B cell (primary cell): ENCODE results near the gene BRF1. TPM values are rescaled to one million over a fixed set of nuclear protein-coding genes. Genes with fewer than 3 reads are reported as not detected.

Source experiments
- ATAC-seq: fragments of 200-7000 bp; cut with Tn5 transposase; one replicate; pipeline ENCODE4 v1.10.0; 2021; ENCODE audit warnings: low read depth, mild to moderate bottlenecking, moderate number of reproducible peaks, moderate library complexity
- CTCF ChIA-PET: fragments of 350-600 bp; sonication (Branson Sonifier 250); formaldehyde crosslinking; loops from one replicate; lab custom pipeline; 2021; ENCODE audit warnings: antibody characterized with exemption, inconsistent platforms; lab: Charles Lee
- POLR2A ChIA-PET: fragments of 350-600 bp; sonication (Branson Sonifier 250); formaldehyde crosslinking; loops from one replicate; lab custom pipeline; 2021; ENCODE audit warnings: antibody characterized with exemption; lab: Charles Lee
- DNase-seq: peaks from one replicate; pipeline ENCODE4 v3.0.0; 2013
- H2AFZ ChIP-seq: 2 replicates; pipeline ENCODE4 v1.6.1; 2012; ENCODE audit warnings: mild to moderate bottlenecking, low read depth, low read length; ENCODE audit not compliant: insufficient read depth, poor library complexity, severe bottlenecking
- H3K27ac ChIP-seq, 2 donors: 1 replicate in 1 of 2; 2 replicates in 1 of 2; pipeline ENCODE4 v1.5.1; 2012 to 2013; ENCODE audit warnings: low read length in 2 of 2, mild to moderate bottlenecking in 2 of 2, moderate library complexity in 1 of 2
- H3K27me3 ChIP-seq, 4 experiments: fragments of 200-600 bp in 1 of 4; sonication (generic) in 1 of 4; replicated peaks in 1 of 4; 1 replicate in 2 of 4; 2 replicates in 2 of 4; pipeline versions ENCODE4 v1.6.1 to v1.7.0; 2013 to 2016; ENCODE audit warnings: low read length in 3 of 4, mild to moderate bottlenecking in 2 of 4, mixed read lengths in 1 of 4, moderate library complexity in 1 of 4; ENCODE audit not compliant: insufficient read depth in 4 of 4, control insufficient read depth in 3 of 4; ENCODE audit errors: control extremely low read depth in 1 of 4
- H3K36me3 ChIP-seq, 2 experiments: replicated peaks in 1 of 2; 1 replicate in 1 of 2; 2 replicates in 1 of 2; pipeline versions ENCODE4 v1.6.1 to v1.7.1; 2013; ENCODE audit warnings: low read length in 1 of 2; ENCODE audit not compliant: insufficient read depth in 2 of 2, control insufficient read depth in 1 of 2; ENCODE audit errors: control extremely low read depth in 1 of 2, extremely low read depth in 1 of 2
- H3K4me1 ChIP-seq, 2 donors: fragments of 200-600 bp in 1 of 2; sonication (generic) in 1 of 2; 1 replicate in 1 of 2; 2 replicates in 1 of 2; pipeline versions ENCODE4 v1.5.1 to v1.6.1; 2013 to 2017; ENCODE audit warnings: low read length in 2 of 2; ENCODE audit not compliant: control insufficient read depth in 2 of 2, insufficient read depth in 2 of 2
- H3K4me2 ChIP-seq: replicated peaks from 2 replicates; pipeline ENCODE3; 2012; ENCODE audit warnings: mild to moderate bottlenecking, low read depth, low read length; ENCODE audit not compliant: poor library complexity, severe bottlenecking
- H3K4me3 ChIP-seq, 5 experiments: fragments of 200-600 bp in 1 of 5; sonication (generic) in 1 of 5; 1 replicate in 3 of 5; 2 replicates in 2 of 5; pipeline versions ENCODE4 v1.5.1 to v1.7.0; 2011 to 2016; ENCODE audit warnings: low read length in 4 of 5, mild to moderate bottlenecking in 4 of 5, low read depth in 2 of 5, control low read depth in 1 of 5, moderate library complexity in 1 of 5; ENCODE audit not compliant: insufficient read depth in 1 of 5; ENCODE audit errors: control extremely low read depth in 1 of 5, extremely low read depth in 1 of 5
- H3K79me2 ChIP-seq: fragments of 200-600 bp; sonication (generic); one replicate; pipeline ENCODE4 v1.6.0; 2016; ENCODE audit warnings: low read length; ENCODE audit not compliant: control insufficient read depth, insufficient read depth
- H3K9ac ChIP-seq: fragments of 200-600 bp; sonication (generic); 2 replicates; pipeline ENCODE4 v1.6.1; 2017; ENCODE audit warnings: mild to moderate bottlenecking, low read length, moderate library complexity
- H3K9me3 ChIP-seq, 3 donors: one replicate each; pipeline versions ENCODE4 v1.6.1 to v1.7.1; 2013; ENCODE audit warnings: low read length in 2 of 3; ENCODE audit not compliant: control insufficient read depth in 2 of 3, insufficient read depth in 1 of 3; ENCODE audit errors: control extremely low read depth in 1 of 3
- H4K20me1 ChIP-seq: 2 replicates; pipeline ENCODE4 v1.6.0; 2012; ENCODE audit warnings: mild to moderate bottlenecking, low read length; ENCODE audit not compliant: insufficient read depth, control insufficient read depth, poor library complexity, severe bottlenecking
- H3K27ac Mint-ChIP-seq: one replicate; pipeline ENCODE4 v1.8.0; 2021; ENCODE audit warnings: mixed read lengths
- H3K27me3 Mint-ChIP-seq: one replicate; pipeline ENCODE4 v1.8.0; 2021; ENCODE audit warnings: mixed read lengths
- H3K4me1 Mint-ChIP-seq: one replicate; pipeline ENCODE4 v1.8.0; 2021; ENCODE audit warnings: mixed read lengths
- H3K4me3 Mint-ChIP-seq: one replicate; pipeline ENCODE4 v1.8.0; 2021; ENCODE audit warnings: mixed read lengths
- H3K9me3 Mint-ChIP-seq: one replicate; pipeline ENCODE4 v1.8.0; 2022; ENCODE audit warnings: mixed read lengths; ENCODE audit not compliant: insufficient read depth
- EZH2 ChIP-seq: IDR thresholded peaks from 2 replicates; pipeline ENCODE4 v1.6.1; 2012; ENCODE audit warnings: borderline replicate concordance, low read depth, mild to moderate bottlenecking, moderate library complexity, low read length; ENCODE audit not compliant: insufficient read depth, poor library complexity, severe bottlenecking
- WGBS: methylation state at CpG from one replicate; pipeline ENCODE4 v1.1.5; 2013; ENCODE audit warnings: missing lambda C conversion rate; ENCODE audit not compliant: insufficient coverage; 5-methylcytosine and 5-hydroxymethylcytosine counted together
- intact Hi-C: fragments of 100-400 bp; cut with micrococcal nuclease; formaldehyde crosslinking; loops from one replicate; pipeline ENCODE4 v1.10.0; 2022
- polyA plus RNA-seq: library from polyadenylated mRNA; depleted of rRNA; stranded (reverse); fragments of >200 nt; gene quantifications from 2 replicates; pipeline ENCODE4 v1.2.3, GENCODE V29; 2012
- total RNA-seq, 2 donors: library from RNA; stranded (reverse); fragments of 120-200 nt in 1 of 2; gene quantifications; 1 replicate in 1 of 2; 2 replicates in 1 of 2; pipeline versions ENCODE4 v1.2.3 to v1.2.4, GENCODE V29; 2013 to 2022
- TF ChIP-seq, protein P1 (sequence below): fragments of 200-600 bp; IDR thresholded peaks from one replicate; pipeline ENCODE4 v1.8.0; 2022; ENCODE audit warnings: antibody characterized with exemption, mild to moderate bottlenecking

BRF1 gene
- total and polyA plus RNA-seq, 2 donors (not counting 1 experiment from before 2014, with no cell fraction given): 24.5 to 55.8 TPM

DNA sequence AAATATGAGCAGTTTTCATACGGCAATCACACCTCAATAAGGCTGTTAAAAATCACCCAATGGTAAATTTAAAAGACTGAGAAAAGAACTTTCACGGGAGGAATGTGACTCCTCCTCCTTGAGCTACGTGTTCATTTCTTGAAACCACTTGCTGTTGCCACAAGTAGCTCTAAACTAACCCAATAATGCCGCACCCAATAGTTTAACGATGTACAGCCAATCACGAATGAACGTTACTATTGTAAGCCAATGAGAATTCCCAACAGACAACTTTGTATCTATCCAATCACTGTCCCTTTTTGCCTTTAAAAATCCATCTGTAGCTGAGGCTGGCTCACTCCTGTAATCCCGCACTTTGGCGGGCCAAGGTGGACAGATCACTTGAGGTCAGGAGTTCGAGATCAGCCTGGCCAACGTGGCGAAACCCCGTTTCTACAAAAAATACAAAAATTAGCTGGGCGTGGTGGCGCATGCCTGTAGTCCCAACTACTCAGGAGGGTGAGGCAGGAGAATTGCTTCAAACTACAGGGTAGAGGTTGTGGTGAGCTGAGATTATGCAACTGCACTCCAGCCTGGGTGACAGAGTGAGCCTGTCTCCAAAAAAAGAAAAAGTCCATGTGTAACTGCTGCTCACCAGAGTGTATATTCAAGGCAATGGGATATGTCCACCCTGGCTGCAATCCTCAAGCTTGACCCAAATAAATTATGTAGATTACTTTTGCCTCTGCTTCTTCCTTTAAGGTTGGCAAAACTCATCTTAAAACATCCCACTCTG lies 76.8 kb downstream of the BRF1 start:
- Histone ChIP-seq H3K4me1 (no peaks in the 10 kb centered on the region), H3K4me3 (no peak overlapping the region), H3K9me3 (no peaks in the 10 kb centered on the region), H3K9ac (no peak overlapping the region), H2AFZ (no peak overlapping the region), H3K36me3 (peaks cover 0 to 35% of the 10 kb centered on the region in 2 experiments), H3K4me2 (no peak overlapping the region), H3K27ac (no peak overlapping the region), H4K20me1 (peaks cover 16% of the 10 kb centered on the region), H3K79me2 (peaks cover 5% of the 10 kb centered on the region), H3K27me3 (no peaks in the 10 kb centered on the region)
- ATAC-seq: no peak
- TF ChIP-seq, protein P1, sequence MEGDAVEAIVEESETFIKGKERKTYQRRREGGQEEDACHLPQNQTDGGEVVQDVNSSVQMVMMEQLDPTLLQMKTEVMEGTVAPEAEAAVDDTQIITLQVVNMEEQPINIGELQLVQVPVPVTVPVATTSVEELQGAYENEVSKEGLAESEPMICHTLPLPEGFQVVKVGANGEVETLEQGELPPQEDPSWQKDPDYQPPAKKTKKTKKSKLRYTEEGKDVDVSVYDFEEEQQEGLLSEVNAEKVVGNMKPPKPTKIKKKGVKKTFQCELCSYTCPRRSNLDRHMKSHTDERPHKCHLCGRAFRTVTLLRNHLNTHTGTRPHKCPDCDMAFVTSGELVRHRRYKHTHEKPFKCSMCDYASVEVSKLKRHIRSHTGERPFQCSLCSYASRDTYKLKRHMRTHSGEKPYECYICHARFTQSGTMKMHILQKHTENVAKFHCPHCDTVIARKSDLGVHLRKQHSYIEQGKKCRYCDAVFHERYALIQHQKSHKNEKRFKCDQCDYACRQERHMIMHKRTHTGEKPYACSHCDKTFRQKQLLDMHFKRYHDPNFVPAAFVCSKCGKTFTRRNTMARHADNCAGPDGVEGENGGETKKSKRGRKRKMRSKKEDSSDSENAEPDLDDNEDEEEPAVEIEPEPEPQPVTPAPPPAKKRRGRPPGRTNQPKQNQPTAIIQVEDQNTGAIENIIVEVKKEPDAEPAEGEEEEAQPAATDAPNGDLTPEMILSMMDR: no peak
- no peak for TF ChIP-seq EZH2
- POLR2A ChIA-PET: no interaction called here
- intact Hi-C loops: no loop called here
- CTCF ChIA-PET: no interaction called here
- H3K9me3 Mint-ChIP-seq: no peaks in the 10 kb centered on the region
- no peak for DNase-seq
- over 99% methylated on average over 12 of the region's 15 CpGs for WGBS
- no peak overlapping the region for H3K27ac Mint-ChIP-seq
- H3K4me3 Mint-ChIP-seq: no peak overlapping the region
- no peaks in the 10 kb centered on the region for H3K4me1 Mint-ChIP-seq
- no peaks in the 10 kb centered on the region for H3K27me3 Mint-ChIP-seq

DNA sequence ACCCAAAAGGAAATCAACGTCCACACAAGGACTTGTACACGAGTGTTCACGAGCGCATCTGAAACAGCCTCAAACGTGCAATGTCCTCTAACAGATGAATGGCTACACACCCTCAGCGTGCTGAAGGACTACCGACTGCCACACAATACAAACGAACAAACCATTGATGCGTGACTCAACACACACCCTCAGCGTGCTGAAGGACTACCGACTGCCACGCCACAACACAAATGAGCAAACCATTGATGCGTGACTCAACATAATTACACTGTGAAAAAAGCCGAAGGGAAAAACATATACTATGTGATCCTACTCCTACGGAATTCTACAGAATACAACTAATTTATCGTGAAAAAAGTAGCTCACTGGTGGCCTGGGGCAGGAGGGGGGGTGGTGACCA lies 77.5 kb downstream of the BRF1 start:
- H3K36me3 ChIP-seq: peaks cover 0 to 36% of the 10 kb centered on the region in 2 experiments
- H3K4me2 ChIP-seq: no peak overlapping the region
- Mint-ChIP-seq H3K27ac (no peak overlapping the region), H3K4me1 (no peaks in the 10 kb centered on the region), H3K4me3 (no peak overlapping the region), H3K27me3 (no peaks in the 10 kb centered on the region), H3K9me3 (no peaks in the 10 kb centered on the region)
- WGBS: 95% methylated on average over 14 of the region's 16 CpGs
- H3K9ac ChIP-seq: no peak overlapping the region
- no peak for DNase-seq
- peaks cover 5% of the 10 kb centered on the region for H3K79me2 ChIP-seq
- H3K4me1 ChIP-seq: no peaks in the 10 kb centered on the region
- H3K27ac ChIP-seq: no peak overlapping the region
- H2AFZ ChIP-seq: no peak overlapping the region
- TF ChIP-seq, protein P1: no peak
- no peak for TF ChIP-seq EZH2
- H3K27me3 ChIP-seq: no peaks in the 10 kb centered on the region
- H3K4me3 ChIP-seq: no peak overlapping the region
- POLR2A ChIA-PET: no interaction called here
- peaks cover 10% of the 10 kb centered on the region for H4K20me1 ChIP-seq
- CTCF ChIA-PET: no interaction called here
- ATAC-seq: no peak
- H3K9me3 ChIP-seq: no peaks in the 10 kb centered on the region
- intact Hi-C loops: no loop called here
